ENCODE results near the gene PPP3CA. TPM values are rescaled to one million over a fixed set of nuclear protein-coding genes. Genes with fewer than 3 reads are reported as not detected.

Gene PPP3CA
- total RNA-seq, 4 donors from 2014 or later: 28.7 to 51.7 (median 39.0) TPM

- DNase-seq (ENCODE audit: low spot score in 2 of 2): no peak
- Histone ChIP-seq H3K4me1 (no peaks in the 10 kb centered on the region), H3K9me3 (no peaks in the 10 kb centered on the region), H3K36me3 (no peaks in the 10 kb centered on the region), H3K27ac (no peak overlapping the region), H3K27me3 (no peaks in the 10 kb centered on the region), H3K4me3 (no peak overlapping the region)
- TF ChIP-seq POLR2A (IDR thresholded peaks at IDR 0.05): no peak
- no peak for TF ChIP-seq POLR2AphosphoS5 (IDR thresholded peaks at IDR 0.05)
- no peak for TF ChIP-seq CTCF (IDR thresholded peaks at IDR 0.05)
- TF ChIP-seq EP300 (IDR thresholded peaks at IDR 0.05): no peak
These were observed 357.9 kb downstream of the PPP3CA start for GRCh38 chr4:100989401-100989800.

DNA sequence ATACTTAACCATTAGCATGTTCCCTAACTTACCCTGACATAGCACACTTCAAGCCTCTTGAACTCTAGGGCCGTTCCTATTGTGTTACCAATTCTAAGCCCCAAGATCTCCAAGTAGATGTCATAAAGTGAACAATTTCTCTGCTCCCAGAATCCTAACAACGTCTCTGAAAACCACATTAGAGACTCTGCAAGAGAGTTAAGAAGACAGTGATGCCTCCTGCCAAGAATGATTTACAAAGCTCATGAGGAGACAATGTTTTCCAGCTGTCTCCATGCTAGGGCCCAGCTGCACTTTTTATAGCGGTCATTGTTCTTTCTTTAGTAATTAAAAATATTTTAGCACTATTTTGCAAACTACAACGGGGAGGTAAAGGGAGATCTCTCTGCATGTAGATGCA is 358.4 kb downstream of the PPP3CA start:
- DNase-seq (ENCODE audit: low spot score in 2 of 2): no peak
- Histone ChIP-seq H3K4me1 (no peaks in the 10 kb centered on the region), H3K27me3 (no peaks in the 10 kb centered on the region), H3K27ac (no peak overlapping the region), H3K9me3 (no peaks in the 10 kb centered on the region), H3K36me3 (no peaks in the 10 kb centered on the region), H3K4me3 (no peak overlapping the region)
- TF ChIP-seq CTCF (IDR thresholded peaks at IDR 0.05) (no peak), POLR2AphosphoS5 (IDR thresholded peaks at IDR 0.05) (no peak), EP300 (IDR thresholded peaks at IDR 0.05) (no peak), POLR2A (IDR thresholded peaks at IDR 0.05) (no peak)
- 67% methylated on average over 4 of the region's 4 CpGs for WGBS

GRCh38 chr4:100986360-100986868 is 360.9 kb downstream of the PPP3CA start:
- no peak for TF ChIP-seq POLR2A (IDR thresholded peaks at IDR 0.05)
- TF ChIP-seq POLR2AphosphoS5 (IDR thresholded peaks at IDR 0.05): no peak
- TF ChIP-seq EP300 (IDR thresholded peaks at IDR 0.05): no peak
- no peak for TF ChIP-seq CTCF (IDR thresholded peaks at IDR 0.05)
- 90% methylated on average over 7 of the region's 8 CpGs for WGBS
- no peaks in the 10 kb centered on the region for H3K9me3 ChIP-seq

DNA sequence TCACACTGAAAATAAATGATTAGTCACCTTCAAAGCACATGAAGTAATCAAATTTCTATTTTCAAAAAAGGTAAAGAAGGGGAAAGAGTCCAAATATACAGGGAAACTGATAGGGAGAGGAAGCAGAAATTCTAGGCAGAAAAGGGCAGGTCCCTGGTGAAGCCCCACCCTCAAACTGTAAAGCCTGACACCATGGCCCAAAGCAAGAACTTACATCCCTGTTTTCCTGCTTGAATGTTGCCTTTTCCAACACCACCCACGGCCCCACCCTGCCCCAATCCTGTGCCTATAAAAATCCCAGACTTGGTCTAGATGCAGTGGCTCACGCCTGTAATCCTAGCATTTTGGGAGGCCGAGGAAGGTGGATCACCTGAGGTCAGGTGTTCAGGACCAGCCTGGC is 361.8 kb downstream of the PPP3CA start:
- no peaks in the 10 kb centered on the region for H3K4me1 ChIP-seq
- TF ChIP-seq POLR2A (IDR thresholded peaks at IDR 0.05) (no peak), POLR2AphosphoS5 (IDR thresholded peaks at IDR 0.05) (no peak), EP300 (IDR thresholded peaks at IDR 0.05) (no peak), CTCF (IDR thresholded peaks at IDR 0.05) (no peak)
- no peaks in the 10 kb centered on the region for H3K9me3 ChIP-seq
- H3K27me3 ChIP-seq: no peaks in the 10 kb centered on the region
- 85% methylated on average over 3 of the region's 3 CpGs for WGBS
- H3K27ac ChIP-seq: no peak overlapping the region
- no peaks in the 10 kb centered on the region for H3K36me3 ChIP-seq
- H3K4me3 ChIP-seq: no peak overlapping the region
- DNase-seq (ENCODE audit: low spot score in 2 of 2): no peak

More at GRCh38 chr4:100986360-100986868, 360.9 kb downstream of the PPP3CA start:
- Histone ChIP-seq H3K36me3 (no peaks in the 10 kb centered on the region), H3K27me3 (no peaks in the 10 kb centered on the region), H3K4me3 (no peak overlapping the region), H3K4me1 (no peaks in the 10 kb centered on the region), H3K27ac (no peak overlapping the region)
- no peak for DNase-seq (ENCODE audit: low spot score in 2 of 2)

DNA sequence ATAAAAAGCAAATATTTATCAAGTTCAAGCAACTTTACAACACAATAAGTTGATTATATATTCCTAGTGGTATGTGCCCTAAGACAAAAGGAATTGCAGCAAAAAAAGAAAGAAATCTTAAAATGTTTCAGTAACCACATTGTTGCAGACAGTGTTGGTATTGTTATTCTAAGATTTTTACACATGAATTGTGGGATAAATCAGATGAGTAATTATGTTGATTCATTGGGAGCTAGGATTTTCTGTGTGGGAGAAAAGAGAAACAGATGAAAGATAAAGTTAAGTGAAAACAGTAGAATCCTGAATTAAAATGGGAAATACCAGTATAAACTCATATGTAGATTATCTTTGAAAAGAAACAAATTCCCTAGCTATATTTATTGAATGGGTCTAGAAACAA is 362.4 kb downstream of the PPP3CA start:
- no peak for TF ChIP-seq EP300 (IDR thresholded peaks at IDR 0.05)
- no peak for TF ChIP-seq POLR2A (IDR thresholded peaks at IDR 0.05)
- no peak for TF ChIP-seq POLR2AphosphoS5 (IDR thresholded peaks at IDR 0.05)
- TF ChIP-seq CTCF (IDR thresholded peaks at IDR 0.05): no peak
- Histone ChIP-seq H3K9me3 (no peaks in the 10 kb centered on the region), H3K4me1 (no peaks in the 10 kb centered on the region), H3K36me3 (no peaks in the 10 kb centered on the region), H3K4me3 (no peak overlapping the region), H3K27me3 (no peaks in the 10 kb centered on the region), H3K27ac (no peak overlapping the region)
- DNase-seq (ENCODE audit: low spot score in 2 of 2): no peak
